SKM-1 treated with dmso at 0.1 percent for 144 hours (cell line): ENCODE data around the gene ATP2C1.
A peak's percentile ranks its signal among the peaks of the same experiment; 100 is the strongest.
"Not testable (repeated sequence)": the region's sequence is repeated elsewhere in the genome, so short reads cannot be mapped to it uniquely, and the experiment has no call there.

Source experiments
- DNase-seq: peaks from one replicate; lab custom pipeline; 2025; ENCODE audit not compliant: unreplicated experiment; lab: John Stamatoyannopoulos, UW

Gene ATP2C1

GRCh38 chr3:130893376-130894129, at the start of gene ATP2C1:
ATP2C1 (plus strand) TSS chr3:130894084; CDS start chr3:130894770, 686 bp downstream.
- peak; percentile 95 for DNase-seq

GRCh38 chr3:130844462-130844861, 49.4 kb upstream of the ATP2C1 start:
- no peak for DNase-seq

- no peak for DNase-seq
Measured at GRCh38 chr3:130846181-130846580, 47.7 kb upstream of the ATP2C1 start.

GRCh38 chr3:130849091-130849552, 44.8 kb upstream of the ATP2C1 start:
- DNase-seq = peak; percentile 86

GRCh38 chr3:130850044-130850797, 43.7 kb upstream of the ATP2C1 start:
- DNase-seq = peak; percentile 99

- no peak for DNase-seq
Measured at GRCh38 chr3:130850843-130851242, 43.0 kb upstream of the ATP2C1 start.

GRCh38 chr3:130851277-130851676, 42.6 kb upstream of the ATP2C1 start:
- DNase-seq = no peak

GRCh38 chr3:130853581-130853980, 40.3 kb upstream of the ATP2C1 start:
- no peak for DNase-seq

GRCh38 chr3:130854208-130854864, 39.5 kb upstream of the ATP2C1 start:
- no peak for DNase-seq

GRCh38 chr3:130857336-130858026, 36.4 kb upstream of the ATP2C1 start:
- peak; percentile 16 for DNase-seq

- not testable (repeated sequence) for DNase-seq
Measured at GRCh38 chr3:130862130-130862529, 31.8 kb upstream of the ATP2C1 start.

GRCh38 chr3:130865489-130865888, 28.4 kb upstream of the ATP2C1 start:
- no peak for DNase-seq

GRCh38 chr3:130866327-130866726, 27.6 kb upstream of the ATP2C1 start:
- no peak for DNase-seq

- DNase-seq = no peak
Measured at GRCh38 chr3:130870423-130870822, 23.5 kb upstream of the ATP2C1 start.

- DNase-seq = no peak
Measured at GRCh38 chr3:130876594-130876993, 17.3 kb upstream of the ATP2C1 start.

- DNase-seq = no peak
Measured at GRCh38 chr3:130878464-130878863, 15.4 kb upstream of the ATP2C1 start.

- DNase-seq = no peak
Measured at GRCh38 chr3:130889416-130889946, 4.4 kb upstream of the ATP2C1 start.

GRCh38 chr3:130892759-130893375, 1.0 kb upstream of the ATP2C1 start:
- DNase-seq = peak; percentile 69

GRCh38 chr3:130894130-130894985, 474 bp downstream of the ATP2C1 start:
- peak; percentile 12 for DNase-seq

GRCh38 chr3:130894986-130895280, 1.0 kb downstream of the ATP2C1 start:
- DNase-seq = no peak
